Endodermal cell (in vitro differentiated cells): ENCODE data around the gene EIF1AX. TPM values are rescaled to one million over a fixed set of nuclear protein-coding genes. Genes with fewer than 3 reads are reported as not detected.
A peak's percentile ranks its signal among the peaks of the same experiment; 100 is the strongest.

ENCODE experiments used
- DNase-seq: peaks from one replicate; pipeline ENCODE4 v3.0.0-alpha.2; 2017
- H3K27ac ChIP-seq: 2 replicates; pipeline ENCODE4 v1.5.1; 2013; ENCODE audit warnings: mild to moderate bottlenecking, low read depth, low read length, moderate library complexity
- H3K27me3 ChIP-seq: 2 replicates; pipeline ENCODE4 v1.6.1; 2013; ENCODE audit warnings: mild to moderate bottlenecking, low read length, moderate library complexity; ENCODE audit not compliant: insufficient read depth, control insufficient read depth, poor library complexity, severe bottlenecking
- H3K36me3 ChIP-seq: 2 replicates; pipeline ENCODE4 v1.7.0; 2013; ENCODE audit warnings: mild to moderate bottlenecking, low read length, moderate library complexity; ENCODE audit not compliant: control insufficient read depth, insufficient read depth
- H3K4me1 ChIP-seq: one replicate; pipeline ENCODE4 v1.7.0; 2013; ENCODE audit warnings: low read length; ENCODE audit not compliant: control insufficient read depth, insufficient read depth
- H3K4me3 ChIP-seq: 2 replicates; pipeline ENCODE4 v1.5.1; 2013; ENCODE audit warnings: mild to moderate bottlenecking, low read length, moderate library complexity
- H3K9ac ChIP-seq: 2 replicates; pipeline ENCODE4 v1.6.1; 2013; ENCODE audit warnings: mild to moderate bottlenecking, low read length, moderate library complexity; ENCODE audit not compliant: poor library complexity, severe bottlenecking; ENCODE audit errors: extremely low read depth
- H3K9me3 ChIP-seq: 2 replicates; pipeline ENCODE4 v1.6.1; 2013; ENCODE audit warnings: mild to moderate bottlenecking, low read length, moderate library complexity; ENCODE audit not compliant: control insufficient read depth
- H3K27ac Mint-ChIP-seq: 2 replicates; pipeline ENCODE4 v1.8.0; 2020; ENCODE audit warnings: mixed read lengths
- H3K27me3 Mint-ChIP-seq: 2 replicates; pipeline ENCODE4 v1.8.0; 2021; ENCODE audit warnings: mild to moderate bottlenecking, mixed read lengths; ENCODE audit not compliant: insufficient read depth
- H3K36me3 Mint-ChIP-seq: 2 replicates; pipeline ENCODE4 v1.8.0; 2020; ENCODE audit warnings: low read depth, mixed read lengths
- H3K4me1 Mint-ChIP-seq: 2 replicates; pipeline ENCODE4 v1.8.0; 2020; ENCODE audit warnings: mixed read lengths
- H3K4me3 Mint-ChIP-seq: 2 replicates; pipeline ENCODE4 v1.8.0; 2020; ENCODE audit warnings: mild to moderate bottlenecking, moderate library complexity, mixed read lengths
- H3K9me3 Mint-ChIP-seq: 2 replicates; pipeline ENCODE4 v1.8.0; 2020; ENCODE audit warnings: mild to moderate bottlenecking, mixed read lengths
- WGBS, 2 experiments: methylation state at CpG; one replicate each; pipeline versions ENCODE4 v1.1.5 to v1.1.7; 2013; ENCODE audit warnings: missing lambda C conversion rate in 2 of 2, mixed read lengths in 1 of 2; ENCODE audit not compliant: insufficient coverage in 1 of 2, insufficient read length in 1 of 2; 5-methylcytosine and 5-hydroxymethylcytosine counted together
- total RNA-seq, 2 donors: library from RNA; stranded (reverse); fragmentation: NEBNext Ultra II Directional in 1 of 2; extraction: Animal tissue kit (Norgen Biotek cat#: 25700) in 1 of 2; gene quantifications; 2 replicates in 1 of 2; 3 replicates in 1 of 2; pipeline ENCODE4 v1.2.1, GENCODE V29; 2021
- TF ChIP-seq, protein P1 (sequence below): fragments of 200-600 bp; sonication (generic); conservative IDR thresholded peaks from 2 replicates; pipeline ENCODE4 v1.5.0; 2021; ENCODE audit warnings: antibody characterized with exemption, mild to moderate bottlenecking

The EIF1AX gene
- total RNA-seq, 2 donors from 2014 or later, result 98.3 to 121 TPM

DNA sequence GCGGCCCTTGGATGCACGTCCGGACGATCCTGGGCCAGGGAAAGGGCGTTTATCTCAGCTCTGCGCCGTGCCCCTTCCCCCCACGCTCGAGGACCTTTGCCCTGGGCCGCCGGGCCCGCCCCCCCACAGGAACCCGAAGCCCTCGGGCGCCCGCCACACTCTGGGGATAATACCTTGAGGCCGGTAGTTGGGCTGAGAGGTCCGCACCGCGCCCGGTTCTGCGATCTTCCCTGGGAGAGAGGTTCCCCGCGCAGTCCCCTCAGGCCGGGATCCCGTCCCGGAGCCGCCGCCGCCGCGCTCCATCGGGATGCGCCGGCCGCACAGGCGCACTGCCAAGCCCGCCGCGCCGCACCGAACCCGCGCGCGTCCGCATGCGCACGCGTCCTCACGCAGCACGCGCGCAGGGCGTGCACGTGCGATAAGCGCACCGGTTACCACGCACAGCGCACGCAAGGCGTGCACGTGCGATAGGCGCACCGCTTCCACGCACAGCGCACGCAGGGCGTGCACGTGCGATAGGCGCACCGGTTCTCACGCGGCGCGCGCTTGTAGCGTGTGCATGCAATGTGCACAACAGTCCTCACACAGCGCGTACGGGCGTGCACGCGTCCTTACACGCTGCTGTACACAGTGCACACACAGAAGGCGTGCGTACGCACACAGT lies 24.9 kb downstream of the EIF1AX start, which contains the start of gene MAP7D2:
MAP7D2 (minus strand) TSS at position 331 of the 664 bp plus-strand sequence; CDS start at position 303, 28 bp downstream.
- Mint-ChIP-seq H3K36me3 (no peaks in the 10 kb centered on the region), H3K9me3 (peaks cover 53% of the 10 kb centered on the region), H3K27ac (no peak within 1 kb of the TSS), H3K27me3 (peaks cover 37% of the 10 kb centered on the region), H3K4me1 (no peaks in the 10 kb centered on the region), H3K4me3 (peak within 1 kb of the TSS; percentile 43)
- 35 to 74% methylated on average over 22 to 91 of the region's 91 CpGs for WGBS, 2 experiments
- Histone ChIP-seq H3K27me3 (peaks cover 30% of the 10 kb centered on the region), H3K36me3 (no peaks in the 10 kb centered on the region), H3K9ac (no peak within 1 kb of the TSS), H3K4me1 (no peaks in the 10 kb centered on the region), H3K27ac (no peak within 1 kb of the TSS), H3K9me3 (no peaks in the 10 kb centered on the region), H3K4me3 (peak within 1 kb of the TSS; percentile 56)
- DNase-seq, result peak; percentile 67
- TF ChIP-seq, protein P1, sequence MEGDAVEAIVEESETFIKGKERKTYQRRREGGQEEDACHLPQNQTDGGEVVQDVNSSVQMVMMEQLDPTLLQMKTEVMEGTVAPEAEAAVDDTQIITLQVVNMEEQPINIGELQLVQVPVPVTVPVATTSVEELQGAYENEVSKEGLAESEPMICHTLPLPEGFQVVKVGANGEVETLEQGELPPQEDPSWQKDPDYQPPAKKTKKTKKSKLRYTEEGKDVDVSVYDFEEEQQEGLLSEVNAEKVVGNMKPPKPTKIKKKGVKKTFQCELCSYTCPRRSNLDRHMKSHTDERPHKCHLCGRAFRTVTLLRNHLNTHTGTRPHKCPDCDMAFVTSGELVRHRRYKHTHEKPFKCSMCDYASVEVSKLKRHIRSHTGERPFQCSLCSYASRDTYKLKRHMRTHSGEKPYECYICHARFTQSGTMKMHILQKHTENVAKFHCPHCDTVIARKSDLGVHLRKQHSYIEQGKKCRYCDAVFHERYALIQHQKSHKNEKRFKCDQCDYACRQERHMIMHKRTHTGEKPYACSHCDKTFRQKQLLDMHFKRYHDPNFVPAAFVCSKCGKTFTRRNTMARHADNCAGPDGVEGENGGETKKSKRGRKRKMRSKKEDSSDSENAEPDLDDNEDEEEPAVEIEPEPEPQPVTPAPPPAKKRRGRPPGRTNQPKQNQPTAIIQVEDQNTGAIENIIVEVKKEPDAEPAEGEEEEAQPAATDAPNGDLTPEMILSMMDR, result no peak

DNA sequence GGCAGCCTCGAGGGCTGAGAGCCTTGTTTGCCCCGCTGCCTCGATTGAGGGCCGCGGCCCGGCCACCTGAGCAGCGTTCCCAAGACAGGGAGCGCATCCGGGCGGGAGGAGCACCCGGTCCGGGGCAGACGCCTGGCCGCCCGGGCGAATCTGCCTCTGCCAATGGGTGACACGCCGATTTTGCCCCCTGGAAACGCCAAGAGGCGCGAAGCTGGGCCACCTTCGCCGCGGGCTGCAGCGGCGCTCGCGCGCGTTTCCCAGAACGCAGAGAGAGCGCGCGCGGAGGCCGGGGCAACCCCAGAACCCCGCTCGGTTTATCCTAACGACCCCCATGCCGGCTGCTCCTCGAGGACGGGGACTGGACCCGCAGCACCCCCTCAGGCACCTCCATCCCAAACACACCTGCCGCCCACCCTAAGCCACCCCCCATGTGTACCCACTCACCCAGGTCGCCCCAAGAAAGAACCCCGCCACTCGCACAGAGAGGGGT lies 25.5 kb downstream of the EIF1AX start:
- H3K27ac ChIP-seq, result no peak overlapping the region
- Mint-ChIP-seq H3K4me3 (peak overlapping the region; percentile 43), H3K9me3 (peaks cover 53% of the 10 kb centered on the region), H3K36me3 (no peaks in the 10 kb centered on the region), H3K27me3 (peaks cover 38% of the 10 kb centered on the region), H3K4me1 (no peaks in the 10 kb centered on the region), H3K27ac (no peak overlapping the region)
- 3% methylated on average over 42 of the region's 47 CpGs; no CpG with 5 or more reads in 1 of the 2 experiments for WGBS, 2 experiments
- DNase-seq, result peak; percentile 71
- H3K4me1 ChIP-seq, result no peaks in the 10 kb centered on the region
- peaks cover 30% of the 10 kb centered on the region for H3K27me3 ChIP-seq
- peak overlapping the region; percentile 56 for H3K4me3 ChIP-seq
- no peaks in the 10 kb centered on the region for H3K9me3 ChIP-seq
- no peak overlapping the region for H3K9ac ChIP-seq
- TF ChIP-seq, protein P1, result no peak
- H3K36me3 ChIP-seq, result no peaks in the 10 kb centered on the region

DNA sequence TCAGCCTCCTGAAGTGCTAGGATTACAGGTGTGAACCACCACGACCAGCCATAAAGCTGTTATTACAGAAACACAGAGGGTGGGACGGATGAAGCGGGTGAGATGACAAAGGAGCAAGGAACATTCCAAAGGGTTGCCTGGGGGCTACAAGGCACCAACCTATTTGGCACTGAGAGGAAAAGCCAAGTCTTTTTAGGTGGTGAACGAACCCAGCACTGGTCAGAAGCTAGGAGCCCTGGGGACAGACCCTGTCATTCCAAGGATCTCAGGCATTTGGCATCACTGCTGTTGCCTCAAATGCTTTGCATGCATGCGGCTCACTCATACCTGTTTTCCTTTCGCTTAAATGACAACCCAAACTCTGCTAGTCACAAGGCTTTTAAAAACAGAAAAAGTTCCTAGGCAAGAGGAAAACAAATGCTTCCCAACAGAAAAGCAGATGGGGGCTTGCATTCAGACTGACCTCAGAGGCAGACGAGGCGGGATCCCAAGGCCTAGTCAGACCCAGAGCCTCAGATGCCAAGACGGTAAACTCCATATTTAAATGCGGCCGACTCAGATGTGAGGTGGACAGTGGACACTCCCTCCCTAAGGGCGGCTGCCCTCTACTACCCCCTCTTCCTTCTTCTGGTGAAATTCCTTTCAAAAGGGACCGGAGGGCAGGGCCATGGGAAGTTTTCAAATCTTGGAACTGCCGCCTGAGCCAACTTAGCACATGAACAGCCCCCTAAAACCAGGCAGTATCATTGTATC lies 29.4 kb downstream of the EIF1AX start:
- DNase-seq, result no peak
- Histone ChIP-seq H3K4me1 (no peaks in the 10 kb centered on the region), H3K9ac (no peak overlapping the region), H3K36me3 (no peaks in the 10 kb centered on the region), H3K27ac (no peak overlapping the region), H3K27me3 (peaks cover 27% of the 10 kb centered on the region), H3K4me3 (no peak overlapping the region), H3K9me3 (no peaks in the 10 kb centered on the region)
- Mint-ChIP-seq H3K4me3 (no peak overlapping the region), H3K36me3 (no peaks in the 10 kb centered on the region), H3K4me1 (no peaks in the 10 kb centered on the region), H3K27me3 (peaks cover 25% of the 10 kb centered on the region), H3K27ac (no peak overlapping the region), H3K9me3 (peaks cover 53% of the 10 kb centered on the region)
- TF ChIP-seq, protein P1, result no peak
- WGBS, 2 experiments, result 82 to 88% methylated on average over 5 to 14 of the region's 14 CpGs
